H9 (cell line): ENCODE measurements around the gene OGDH. TPM values are rescaled to one million over a fixed set of nuclear protein-coding genes. Genes with fewer than 3 reads are reported as not detected.

ENCODE experiments used
- DNase-seq: peaks from one replicate; pipeline ENCODE4 v3.0.0-alpha.2; 2017
- H2AFZ ChIP-seq: one replicate; pipeline ENCODE4 v1.6.1; 2013; ENCODE audit warnings: mild to moderate bottlenecking, low read length, control low read depth, moderate library complexity
- H2AK5ac ChIP-seq: 2 replicates; pipeline ENCODE4 v1.6.1; 2013; ENCODE audit warnings: low read length, control low read depth, mixed read lengths; ENCODE audit not compliant: insufficient read length
- H2BK120ac ChIP-seq: one replicate; pipeline ENCODE4 v1.6.1; 2013; ENCODE audit warnings: low read depth, mild to moderate bottlenecking, low read length, control low read depth, inconsistent platforms; ENCODE audit not compliant: poor library complexity, severe bottlenecking
- H2BK12ac ChIP-seq: 2 replicates; pipeline ENCODE4 v1.6.1; 2013; ENCODE audit warnings: low read length, control low read depth, mixed read lengths, low read depth; ENCODE audit not compliant: insufficient read length
- H2BK15ac ChIP-seq: 2 replicates; pipeline ENCODE4 v1.6.1; 2013; ENCODE audit warnings: low read depth, low read length, control low read depth
- H2BK20ac ChIP-seq: one replicate; pipeline ENCODE4 v1.6.1; 2013; ENCODE audit warnings: low read depth, mild to moderate bottlenecking, low read length, control low read depth, inconsistent platforms; ENCODE audit not compliant: poor library complexity, severe bottlenecking
- H2BK5ac ChIP-seq: 2 replicates; pipeline ENCODE4 v1.6.1; 2013; ENCODE audit warnings: low read length, control low read depth, mixed read lengths; ENCODE audit not compliant: insufficient read length
- H3K14ac ChIP-seq: 2 replicates; pipeline ENCODE4 v1.6.1; 2013; ENCODE audit warnings: low read length, control low read depth; ENCODE audit not compliant: insufficient read depth
- H3K18ac ChIP-seq: 2 replicates; pipeline ENCODE4 v1.6.1; 2013; ENCODE audit warnings: low read depth, mild to moderate bottlenecking, mixed read lengths, low read length, control low read depth; ENCODE audit not compliant: insufficient read length
- H3K23ac ChIP-seq: 2 replicates; pipeline ENCODE4 v1.6.1; 2013; ENCODE audit warnings: low read length, control low read depth, mixed read lengths, low read depth; ENCODE audit not compliant: insufficient read length
- H3K23me2 ChIP-seq: 2 replicates; pipeline ENCODE4 v1.6.1; 2013; ENCODE audit warnings: low read depth, mild to moderate bottlenecking, mixed read lengths, low read length, control low read depth; ENCODE audit not compliant: insufficient read length, poor library complexity, severe bottlenecking
- H3K27ac ChIP-seq: 2 replicates; pipeline ENCODE4 v1.5.1; 2013; ENCODE audit warnings: low read length, control low read depth, mixed read lengths, low read depth; ENCODE audit not compliant: insufficient read length
- H3K27me3 ChIP-seq: 2 replicates; pipeline ENCODE4 v1.6.1; 2013; ENCODE audit warnings: low read length, control low read depth, inconsistent platforms; ENCODE audit not compliant: insufficient read depth
- H3K4ac ChIP-seq: 2 replicates; pipeline ENCODE4 v1.6.1; 2013; ENCODE audit warnings: low read depth, mild to moderate bottlenecking, control low read depth, inconsistent platforms, low read length, moderate library complexity
- H3K4me1 ChIP-seq: 2 replicates; pipeline ENCODE4 v1.6.1; 2013; ENCODE audit warnings: low read length, control low read depth, inconsistent platforms; ENCODE audit not compliant: insufficient read depth
- H3K4me2 ChIP-seq: 2 replicates; pipeline ENCODE4 v1.6.1; 2013; ENCODE audit warnings: low read length, control low read depth, mixed read lengths; ENCODE audit not compliant: insufficient read length, insufficient read depth
- H3K56ac ChIP-seq: 2 replicates; pipeline ENCODE4 v1.6.1; 2013; ENCODE audit warnings: low read depth, mild to moderate bottlenecking, mixed read lengths, low read length, control low read depth; ENCODE audit not compliant: insufficient read length
- H3K79me1 ChIP-seq: 2 replicates; pipeline ENCODE4 v1.6.1; 2013; ENCODE audit warnings: low read depth, mild to moderate bottlenecking, moderate library complexity, low read length, control low read depth, inconsistent platforms; ENCODE audit not compliant: insufficient read depth, poor library complexity, severe bottlenecking
- H3K79me2 ChIP-seq: 2 replicates; pipeline ENCODE4 v1.6.1; 2013; ENCODE audit warnings: low read length, control low read depth, inconsistent platforms; ENCODE audit not compliant: insufficient read depth
- H3K9ac ChIP-seq: 2 replicates; pipeline ENCODE4 v1.6.1; 2013; ENCODE audit warnings: low read length, control low read depth, mixed read lengths; ENCODE audit not compliant: insufficient read length; ENCODE audit errors: extremely low read depth
- H3K9me3 ChIP-seq: one replicate; pipeline ENCODE4 v1.6.1; 2013; ENCODE audit warnings: low read depth, low read length, inconsistent platforms; ENCODE audit not compliant: control insufficient read depth
- H3T11ph ChIP-seq: one replicate; pipeline ENCODE4 v1.6.1; 2013; ENCODE audit warnings: mild to moderate bottlenecking, low read length, control low read depth, inconsistent platforms
- H4K20me1 ChIP-seq: one replicate; pipeline ENCODE4 v1.6.1; 2013; ENCODE audit not compliant: control insufficient read depth, insufficient read length, insufficient read depth
- H4K5ac ChIP-seq: 2 replicates; pipeline ENCODE4 v1.6.1; 2013; ENCODE audit warnings: low read depth, mild to moderate bottlenecking, mixed read lengths, low read length, control low read depth; ENCODE audit not compliant: insufficient read length
- H4K8ac ChIP-seq: replicated peaks from 2 replicates; pipeline ENCODE4 v1.6.1; 2013; ENCODE audit warnings: low read length, control low read depth, mixed read lengths, low read depth; ENCODE audit not compliant: insufficient read length
- H4K91ac ChIP-seq: 2 replicates; pipeline ENCODE4 v1.6.1; 2013; ENCODE audit warnings: low read depth, mild to moderate bottlenecking, moderate library complexity, mixed read lengths, low read length, control low read depth; ENCODE audit not compliant: insufficient read length
- H3K27ac Mint-ChIP-seq, 3 experiments: 2 replicates in 2 of 3; 3 replicates in 1 of 3; pipeline ENCODE4 v1.8.0; 2020 to 2021; ENCODE audit warnings: mixed read lengths in 3 of 3, mild to moderate bottlenecking in 1 of 3, moderate library complexity in 1 of 3
- H3K27me3 Mint-ChIP-seq: 2 replicates; pipeline ENCODE4 v1.8.0; 2021; ENCODE audit warnings: low read depth, mild to moderate bottlenecking, moderate library complexity, mixed read lengths
- H3K36me3 Mint-ChIP-seq, 3 experiments: 2 replicates in 2 of 3; 3 replicates in 1 of 3; pipeline ENCODE4 v1.8.0; 2020 to 2021; ENCODE audit warnings: low read depth in 3 of 3, mixed read lengths in 3 of 3; ENCODE audit not compliant: insufficient read depth in 1 of 3
- H3K4me1 Mint-ChIP-seq, 2 experiments: 2 replicates each; pipeline ENCODE4 v1.8.0; 2020; ENCODE audit warnings: mixed read lengths in 2 of 2
- H3K4me3 Mint-ChIP-seq, 2 experiments: 2 replicates in 1 of 2; 3 replicates in 1 of 2; pipeline ENCODE4 v1.8.0; 2020 to 2021; ENCODE audit warnings: mild to moderate bottlenecking in 2 of 2, mixed read lengths in 2 of 2, moderate library complexity in 1 of 2
- H3K9me3 Mint-ChIP-seq, 2 experiments: 2 replicates in 1 of 2; 3 replicates in 1 of 2; pipeline ENCODE4 v1.8.0; 2020; ENCODE audit warnings: mild to moderate bottlenecking in 2 of 2, mixed read lengths in 2 of 2, moderate library complexity in 1 of 2
- WGBS: extraction: QIAGEN DNeasy Blood & Tissue Kit; methylation state at CpG from one replicate; pipeline ENCODE4 v1.1.7; 2013; ENCODE audit warnings: missing lambda C conversion rate, low lambda C conversion rate, mixed read lengths; ENCODE audit not compliant: insufficient read length; ENCODE audit errors: extremely low coverage; 5-methylcytosine and 5-hydroxymethylcytosine counted together
- total RNA-seq: library from RNA; stranded (reverse); gene quantifications from 2 replicates; pipeline ENCODE4 v1.2.1, GENCODE V29; 2021
- TF ChIP-seq, protein P1 (sequence below): fragments of 200-600 bp; sonication (generic); conservative IDR thresholded peaks from 3 replicates; pipeline ENCODE4 v1.8.0; 2021; ENCODE audit warnings: antibody characterized with exemption, mild to moderate bottlenecking

The OGDH gene
- total RNA-seq, 1 experiment from 2014 or later = 77.3 TPM

- Histone ChIP-seq H3K23ac (no peak overlapping the region), H3K9me3 (no peaks in the 10 kb centered on the region), H2BK12ac (no peak overlapping the region), H3T11ph (no peak overlapping the region), H3K79me2 (no peaks in the 10 kb centered on the region), H3K14ac (no peak overlapping the region), H3K9ac (no peak overlapping the region), H3K23me2 (no peaks in the 10 kb centered on the region), H2AK5ac (no peak overlapping the region), H2BK20ac (no peak overlapping the region), H3K18ac (no peak overlapping the region), H4K20me1 (no peaks in the 10 kb centered on the region), H2AFZ (no peak overlapping the region), H3K4me1 (no peaks in the 10 kb centered on the region), H3K79me1 (no peaks in the 10 kb centered on the region), H3K56ac (no peak overlapping the region), H3K4ac (no peak overlapping the region), H2BK120ac (no peak overlapping the region), H4K5ac (no peak overlapping the region), H2BK15ac (no peak overlapping the region), H4K91ac (no peak overlapping the region), H3K27ac (no peak overlapping the region), H3K27me3 (no peaks in the 10 kb centered on the region), H4K8ac (no peak overlapping the region), H3K4me2 (no peak overlapping the region), H2BK5ac (no peak overlapping the region)
- Mint-ChIP-seq H3K27me3 (peaks cover 1% of the 10 kb centered on the region; the same call in 1 of the 2 replicates), H3K36me3 (no peaks in the 10 kb centered on the region; a peak in 2 of 7 replicates), H3K4me3 (no peak overlapping the region), H3K4me1 (peaks cover 4 to 7% of the 10 kb centered on the region in 2 experiments; a peak in 3 of 4 replicates), H3K27ac (no peak overlapping the region), H3K9me3 (no peaks in the 10 kb centered on the region)
- WGBS = no CpG with 5 or more reads among the region's 2 CpGs
- DNase-seq = no peak
- TF ChIP-seq, protein P1, sequence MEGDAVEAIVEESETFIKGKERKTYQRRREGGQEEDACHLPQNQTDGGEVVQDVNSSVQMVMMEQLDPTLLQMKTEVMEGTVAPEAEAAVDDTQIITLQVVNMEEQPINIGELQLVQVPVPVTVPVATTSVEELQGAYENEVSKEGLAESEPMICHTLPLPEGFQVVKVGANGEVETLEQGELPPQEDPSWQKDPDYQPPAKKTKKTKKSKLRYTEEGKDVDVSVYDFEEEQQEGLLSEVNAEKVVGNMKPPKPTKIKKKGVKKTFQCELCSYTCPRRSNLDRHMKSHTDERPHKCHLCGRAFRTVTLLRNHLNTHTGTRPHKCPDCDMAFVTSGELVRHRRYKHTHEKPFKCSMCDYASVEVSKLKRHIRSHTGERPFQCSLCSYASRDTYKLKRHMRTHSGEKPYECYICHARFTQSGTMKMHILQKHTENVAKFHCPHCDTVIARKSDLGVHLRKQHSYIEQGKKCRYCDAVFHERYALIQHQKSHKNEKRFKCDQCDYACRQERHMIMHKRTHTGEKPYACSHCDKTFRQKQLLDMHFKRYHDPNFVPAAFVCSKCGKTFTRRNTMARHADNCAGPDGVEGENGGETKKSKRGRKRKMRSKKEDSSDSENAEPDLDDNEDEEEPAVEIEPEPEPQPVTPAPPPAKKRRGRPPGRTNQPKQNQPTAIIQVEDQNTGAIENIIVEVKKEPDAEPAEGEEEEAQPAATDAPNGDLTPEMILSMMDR = no peak
These were observed 48.9 kb upstream of the OGDH start for GRCh38 chr7:44557485-44557884.
